ENCODE data around the gene PILRB.

PILRB gene

DNA sequence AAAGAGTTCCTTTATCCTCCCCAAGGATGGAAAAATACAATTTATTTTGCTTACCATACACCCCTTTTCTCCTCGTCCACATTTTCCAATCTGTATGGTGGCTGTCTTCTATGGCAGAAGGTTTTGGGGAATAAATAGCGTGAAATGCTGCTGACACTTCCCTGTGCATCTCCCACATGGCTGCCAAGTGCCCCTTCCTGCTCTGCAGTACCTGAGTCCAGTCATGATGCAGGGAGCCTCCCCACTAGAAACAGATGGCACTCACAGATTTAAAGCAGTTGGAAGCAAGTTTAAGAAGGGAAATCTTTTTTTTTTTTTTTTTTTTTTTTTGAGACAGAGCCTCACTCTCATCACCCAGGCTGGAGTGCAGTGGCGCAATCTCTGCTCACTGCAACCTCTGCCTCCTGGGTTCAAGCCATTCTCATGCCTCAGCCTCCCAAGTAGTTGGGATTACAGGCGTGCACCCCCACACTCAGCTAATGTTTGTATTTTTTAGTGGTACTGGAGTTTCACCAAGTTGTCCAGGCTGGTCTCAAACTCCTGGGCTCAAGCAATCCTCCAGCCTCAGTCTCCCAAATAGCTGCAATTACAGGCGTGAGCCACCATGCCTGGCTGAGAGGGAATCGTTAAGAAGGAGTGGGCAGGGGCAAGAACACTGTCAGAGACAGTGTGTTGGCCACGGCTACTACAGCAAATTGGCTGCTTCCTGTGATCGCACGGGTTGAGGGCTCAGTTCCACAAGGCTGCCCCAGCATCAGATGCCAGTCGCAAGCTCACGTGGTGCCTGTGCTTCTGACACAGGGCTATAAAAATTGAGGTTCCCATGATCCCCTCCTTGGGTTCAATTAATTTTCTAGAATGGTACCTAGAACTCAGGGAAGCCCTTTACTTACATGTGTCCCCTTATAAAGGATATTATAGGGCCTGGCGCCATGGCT, 10.0 kb downstream of the PILRB start:
- TF ChIP-seq, protein P1, sequence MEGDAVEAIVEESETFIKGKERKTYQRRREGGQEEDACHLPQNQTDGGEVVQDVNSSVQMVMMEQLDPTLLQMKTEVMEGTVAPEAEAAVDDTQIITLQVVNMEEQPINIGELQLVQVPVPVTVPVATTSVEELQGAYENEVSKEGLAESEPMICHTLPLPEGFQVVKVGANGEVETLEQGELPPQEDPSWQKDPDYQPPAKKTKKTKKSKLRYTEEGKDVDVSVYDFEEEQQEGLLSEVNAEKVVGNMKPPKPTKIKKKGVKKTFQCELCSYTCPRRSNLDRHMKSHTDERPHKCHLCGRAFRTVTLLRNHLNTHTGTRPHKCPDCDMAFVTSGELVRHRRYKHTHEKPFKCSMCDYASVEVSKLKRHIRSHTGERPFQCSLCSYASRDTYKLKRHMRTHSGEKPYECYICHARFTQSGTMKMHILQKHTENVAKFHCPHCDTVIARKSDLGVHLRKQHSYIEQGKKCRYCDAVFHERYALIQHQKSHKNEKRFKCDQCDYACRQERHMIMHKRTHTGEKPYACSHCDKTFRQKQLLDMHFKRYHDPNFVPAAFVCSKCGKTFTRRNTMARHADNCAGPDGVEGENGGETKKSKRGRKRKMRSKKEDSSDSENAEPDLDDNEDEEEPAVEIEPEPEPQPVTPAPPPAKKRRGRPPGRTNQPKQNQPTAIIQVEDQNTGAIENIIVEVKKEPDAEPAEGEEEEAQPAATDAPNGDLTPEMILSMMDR (IDR thresholded peaks at IDR 0.05; ENCODE audit: insufficient read depth, low read length, missing control alignments), result no peak
- CTCF ChIA-PET, result interaction anchor here (1.3 kb wide), 1 partner anchor 20 kb away, joined by 3 read pairs; no protein-coding TSS in a partner anchor

DNA sequence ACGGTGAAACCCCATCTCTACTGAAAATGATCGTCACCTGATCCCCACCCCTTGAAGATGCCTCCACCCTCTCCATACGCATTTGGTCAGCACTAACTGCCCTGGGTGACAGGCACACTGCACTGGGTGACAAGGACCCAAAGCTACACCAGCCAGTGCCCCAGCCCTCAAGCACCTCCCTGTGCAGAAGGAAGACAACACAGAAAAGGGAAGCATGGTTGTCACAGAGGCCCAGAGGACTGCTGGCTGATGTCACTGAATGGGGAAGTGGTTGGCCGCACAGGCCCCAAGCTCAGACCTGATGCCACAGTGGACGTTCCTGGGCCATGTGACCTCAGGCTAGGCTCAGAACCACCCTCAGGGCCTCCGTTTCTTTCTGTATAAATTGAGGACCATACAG, 11.2 kb downstream of the PILRB start:
- TF ChIP-seq, protein P1 (IDR thresholded peaks at IDR 0.05; ENCODE audit: insufficient read depth, low read length, missing control alignments), result no peak
- ChIA-PET POLR2A (interaction anchor here (1.1 kb wide), 1 partner anchor 59 kb away, joined by 3 read pairs; the partner anchor contains the start of gene ZCWPW1), CTCF (interaction anchor here (0.6 to 1.3 kb wide), 3 partner anchors 22 to 32 kb away, joined by 3 to 5 read pairs (median 3); no protein-coding TSS in a partner anchor)
- H3K4me3 ChIP-seq (ENCODE audit: low read depth, low read length), result no peak overlapping the region
- DNase-seq (ENCODE audit: low read depth, low spot score), result no peak

More for the DNA sequence above, 10.0 kb downstream of the PILRB start:
- H3K4me3 ChIP-seq (ENCODE audit: low read depth, low read length), result no peak overlapping the region
- DNase-seq (ENCODE audit: low read depth, low spot score), result no peak
- POLR2A ChIA-PET, result no interaction called here

DNA sequence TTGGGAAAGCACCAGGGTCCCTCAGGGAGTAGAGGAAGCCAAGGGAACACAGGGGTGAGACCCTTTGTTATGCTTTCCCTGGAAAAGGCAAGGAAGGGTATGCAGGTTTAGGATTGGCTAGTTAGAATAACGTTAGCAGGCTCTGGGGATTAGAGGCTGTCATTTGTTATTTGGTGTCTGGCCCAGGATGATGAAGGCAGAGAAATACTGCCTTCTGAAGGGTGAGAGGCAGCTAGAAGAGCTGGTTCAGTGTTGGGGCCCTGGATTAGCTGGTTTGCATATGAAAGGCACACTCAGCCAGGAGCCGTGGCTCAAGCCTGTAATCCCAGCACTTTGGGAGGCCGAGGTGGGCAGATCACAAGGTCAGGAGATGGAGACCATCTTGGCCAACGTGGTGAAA, 12.4 kb downstream of the PILRB start:
- DNase-seq (ENCODE audit: low read depth, low spot score), result no peak
- ChIA-PET CTCF (no interaction called here), POLR2A (interaction anchor here (0.7 kb wide), 1 partner anchor 21 kb away, joined by 4 read pairs; no protein-coding TSS in a partner anchor)
- TF ChIP-seq, protein P1 (IDR thresholded peaks at IDR 0.05; ENCODE audit: insufficient read depth, low read length, missing control alignments), result no peak
- no peak overlapping the region for H3K4me3 ChIP-seq (ENCODE audit: low read depth, low read length)

DNA sequence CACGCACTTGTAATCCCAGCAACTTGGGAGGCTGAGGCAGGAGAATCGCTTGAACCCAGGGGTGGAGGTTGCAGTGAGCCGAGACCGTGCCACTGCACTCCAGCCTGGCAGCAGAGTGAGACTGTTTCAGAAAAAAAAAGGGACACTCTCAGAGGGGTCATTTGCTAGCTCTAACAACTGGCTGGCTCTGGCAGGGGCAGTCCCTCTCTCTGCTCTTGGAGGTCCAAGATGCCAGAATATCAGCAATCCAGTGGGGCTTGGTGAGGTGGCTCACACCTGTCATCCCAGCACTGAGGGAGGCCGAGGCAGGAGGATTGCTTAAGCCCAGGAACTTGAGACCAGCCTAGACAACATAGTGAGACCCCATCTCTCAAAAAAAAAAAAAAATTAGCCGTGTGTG, 12.8 kb downstream of the PILRB start:
- POLR2A ChIA-PET, result interaction anchor here (0.7 kb wide), 1 partner anchor 20 kb away, joined by 4 read pairs; no protein-coding TSS in a partner anchor
- CTCF ChIA-PET, result no interaction called here
- no peak for DNase-seq (ENCODE audit: low read depth, low spot score)
- TF ChIP-seq, protein P1 (IDR thresholded peaks at IDR 0.05; ENCODE audit: insufficient read depth, low read length, missing control alignments), result no peak
- H3K4me3 ChIP-seq (ENCODE audit: low read depth, low read length), result no peak overlapping the region

DNA sequence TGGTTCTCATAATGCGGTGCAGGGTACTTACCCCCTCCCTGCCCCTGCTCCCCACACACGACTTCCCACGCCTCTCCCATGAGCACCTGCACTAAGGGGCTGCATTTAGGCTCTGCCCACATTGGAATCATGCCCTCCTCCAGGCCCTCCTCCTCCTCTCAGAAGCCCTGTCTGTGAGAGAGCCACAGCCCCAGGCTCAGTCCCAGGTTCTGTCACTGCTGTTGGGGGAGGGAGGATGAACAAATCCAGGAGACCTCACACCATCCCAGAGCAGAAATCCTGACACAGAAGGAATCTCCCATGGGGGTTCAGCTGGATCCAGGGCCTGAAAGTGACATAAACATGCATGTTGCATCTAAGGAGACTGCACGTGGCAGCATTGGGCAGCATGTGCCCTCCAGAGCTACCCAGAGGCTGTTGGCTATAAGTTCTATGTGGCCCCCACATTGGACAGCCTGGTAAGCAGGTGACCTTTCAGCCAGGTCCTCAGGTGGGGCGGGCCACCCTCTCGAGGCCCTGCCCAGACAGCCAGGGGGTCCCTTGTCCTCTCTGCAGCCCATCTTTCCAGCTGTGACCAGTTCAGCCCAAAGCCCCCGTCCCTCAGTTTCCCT, 13.7 kb downstream of the PILRB start:
- ChIA-PET POLR2A (no interaction called here), CTCF (no interaction called here)
- TF ChIP-seq, protein P1 (IDR thresholded peaks at IDR 0.05; ENCODE audit: insufficient read depth, low read length, missing control alignments), result no peak
- no peak for DNase-seq (ENCODE audit: low read depth, low spot score)
- no peak overlapping the region for H3K4me3 ChIP-seq (ENCODE audit: low read depth, low read length)

DNA sequence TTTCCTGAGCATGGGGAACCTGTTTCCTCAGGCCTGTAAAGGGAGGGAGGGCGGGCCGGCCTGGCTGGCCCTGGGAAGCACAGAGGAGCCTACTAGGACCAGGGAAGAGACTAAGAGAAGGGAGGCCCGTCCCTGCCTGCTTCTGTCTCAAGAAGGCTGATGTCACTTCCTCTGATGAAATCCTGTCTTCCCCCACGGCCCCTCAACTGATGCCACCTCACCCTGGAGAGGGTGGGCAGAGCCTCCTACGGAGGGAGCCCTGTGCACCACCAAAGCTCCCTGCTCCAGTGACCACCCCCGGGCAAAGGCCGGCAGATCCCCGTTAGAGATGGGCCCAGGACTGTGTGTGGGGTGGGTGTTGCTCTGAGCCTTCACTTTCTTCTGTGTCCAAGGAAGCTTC, 14.3 kb downstream of the PILRB start:
- POLR2A ChIA-PET, result no interaction called here
- TF ChIP-seq, protein P1 (IDR thresholded peaks at IDR 0.05; ENCODE audit: insufficient read depth, low read length, missing control alignments), result no peak
- no peak overlapping the region for H3K4me3 ChIP-seq (ENCODE audit: low read depth, low read length)
- DNase-seq (ENCODE audit: low read depth, low spot score), result peak; percentile 14
- CTCF ChIA-PET, result no interaction called here

Data from AG04449 (cell line).